Measurements from ENCODE around the gene SIVA1.

- TF ChIP-seq POLR2A (IDR thresholded peaks at IDR 0.05) (no peak), CTCF (IDR thresholded peaks at IDR 0.05) (no peak)
Measured at GRCh38 chr14:104797115-104798044, 44.4 kb downstream of the SIVA1 start.
